K562 (cell line): Measurements from ENCODE around the gene CBX8. TPM values are rescaled to one million over a fixed set of nuclear protein-coding genes. Genes with fewer than 3 reads are reported as not detected.

Experiments
- BRF1 ChIP-seq: IDR thresholded peaks from 3 replicates; pipeline ENCODE4 v1.6.1; 2011; ENCODE audit warnings: borderline replicate concordance, mild to moderate bottlenecking; ENCODE audit not compliant: insufficient read length; ENCODE audit errors: extremely low read depth
- FOXJ3 ChIP-seq: sonication (generic); formaldehyde crosslinking; IDR thresholded peaks from 2 replicates; pipeline ENCODE4 v1.4.0; 2020; ENCODE audit warnings: mild to moderate bottlenecking, missing genetic modification reagents
- NCOA1 ChIP-seq: fragments of 450-650 bp; IDR thresholded peaks from 2 replicates; pipeline ENCODE4 v1.6.1; 2016; ENCODE audit warnings: low read depth
- PHB ChIP-seq: fragments of 250-450 bp; sonication (Bioruptor Pico); IDR thresholded peaks from 2 replicates; pipeline ENCODE4 v1.5.0; 2021
- PHF21A ChIP-seq: fragments of 450-650 bp; IDR thresholded peaks from 2 replicates; pipeline ENCODE4 v1.6.1; 2017; ENCODE audit warnings: low read depth, borderline replicate concordance
- SP1 ChIP-seq: sonication (generic); formaldehyde crosslinking; IDR thresholded peaks from 2 replicates; pipeline ENCODE4 v1.8.1; 2022; ENCODE audit warnings: mild to moderate bottlenecking, missing genetic modification reagents
- ZKSCAN1 ChIP-seq: fragments of 150-350 bp; IDR thresholded peaks from 2 replicates; pipeline ENCODE4 v1.6.1; 2016; ENCODE audit warnings: low read depth, low read length
- ZNF24 ChIP-seq: fragments of 450-650 bp; IDR thresholded peaks from 2 replicates; pipeline ENCODE4 v1.6.1; 2016
- ZNF274 ChIP-seq: IDR thresholded peaks from 2 replicates; pipeline ENCODE4 v1.6.1; 2011; ENCODE audit warnings: low read depth, mild to moderate bottlenecking, low read length, moderate library complexity, borderline replicate concordance
- ZNF41 ChIP-seq: fragments of 250-450 bp; sonication (Bioruptor Pico); conservative IDR thresholded peaks from 2 replicates; pipeline ENCODE4 v1.4.0; 2020; ENCODE audit warnings: mild to moderate bottlenecking
- polyA plus RNA-seq, 8 experiments: library from polyadenylated mRNA; depleted of rRNA in 4 of 8; stranded (reverse) in 5 of 8; unstranded in 3 of 8; fragments of >200 nt; fragmentation: Nextera tagmentation in 2 of 8; fragmentation: Illumina TruSeq in 1 of 8; extraction: Ambion mirVana in 2 of 8; extraction: Trizol in 1 of 8; gene quantifications; 2 replicates each; pipeline versions ENCODE4 v1.2.1 to v1.2.3, GENCODE V29; 2011 to 2014; ENCODE audit warnings: inconsistent platforms in 1 of 8, missing spikeins in 1 of 8
- total RNA-seq, 7 experiments: library from RNA; depleted of rRNA in 6 of 7; stranded (reverse); fragments of >200 nt in 6 of 7; fragmentation: Illumina TruSeq in 2 of 7; extraction: Trizol in 2 of 7; gene quantifications; 2 replicates each; pipeline versions ENCODE4 v1.2.1 to v1.2.3, GENCODE V29; 2011 to 2021; ENCODE audit warnings: low replicate concordance in 1 of 7
- TF ChIP-seq, protein P1 (sequence below): sonication (generic); formaldehyde crosslinking; IDR thresholded peaks from 2 replicates; pipeline ENCODE4 v1.8.0; 2022; ENCODE audit warnings: missing genetic modification reagents, mild to moderate bottlenecking, moderate library complexity, borderline replicate concordance
- TF ChIP-seq, protein P2 (sequence below), 2 experiments: IDR thresholded peaks; 2 replicates each; pipeline ENCODE4 v1.6.1; 2012; ENCODE audit warnings: improper control_type of control experiment in 2 of 2, low read depth in 2 of 2, low read length in 2 of 2, borderline replicate concordance in 1 of 2
- TF ChIP-seq, protein P3 (sequence below): fragments of 250-450 bp; sonication (Bioruptor Pico); IDR thresholded peaks from 2 replicates; pipeline ENCODE4 v1.5.0; 2021; ENCODE audit warnings: mild to moderate bottlenecking, moderate library complexity
- TF ChIP-seq, protein P4 (sequence below): fragments of 250-450 bp; sonication (Bioruptor Pico); IDR thresholded peaks from 2 replicates; pipeline ENCODE4 v1.5.1; 2021; ENCODE audit warnings: mild to moderate bottlenecking
- TF ChIP-seq, protein P5 (sequence below): sonication (generic); formaldehyde crosslinking; IDR thresholded peaks from 2 replicates; pipeline ENCODE4 v1.8.0; 2022; ENCODE audit warnings: mild to moderate bottlenecking, missing genetic modification reagents, borderline replicate concordance
- TF ChIP-seq, protein P6 (sequence below), 2 experiments: fragments of 450-650 bp; IDR thresholded peaks; 2 replicates each; pipeline ENCODE4 v1.6.1; 2016

The CBX8 gene
- total and polyA plus RNA-seq, 9 of the 15 experiments (the other 6 are each of a cell fraction or from before 2014, with no cell fraction given), result 0.08 to 11.9 (median 2.6) TPM

DNA sequence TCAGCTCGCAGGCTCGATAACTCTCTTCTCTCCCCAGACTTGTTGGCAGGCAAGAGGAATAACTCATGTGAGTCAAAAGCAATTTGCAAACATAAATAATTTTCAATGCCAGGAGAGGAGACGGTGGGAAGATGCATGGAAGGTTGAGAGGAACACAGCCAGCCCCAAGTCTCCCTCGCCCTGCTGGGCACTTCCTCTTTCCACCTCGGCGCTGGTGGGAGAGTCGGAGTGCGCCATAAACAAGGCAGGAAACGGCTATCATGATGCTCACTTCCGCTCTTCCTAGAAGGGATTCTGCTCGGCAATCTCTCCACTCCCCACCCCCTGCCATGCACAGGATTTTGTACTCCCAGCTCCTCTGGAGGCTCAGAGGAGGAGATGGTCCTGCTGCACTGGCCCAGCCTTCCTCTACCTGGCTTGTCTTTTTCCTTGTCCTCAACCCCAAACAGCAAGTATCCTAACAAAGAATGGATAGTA, 29.4 kb upstream of the CBX8 start (continued):
- TF ChIP-seq, protein P1, sequence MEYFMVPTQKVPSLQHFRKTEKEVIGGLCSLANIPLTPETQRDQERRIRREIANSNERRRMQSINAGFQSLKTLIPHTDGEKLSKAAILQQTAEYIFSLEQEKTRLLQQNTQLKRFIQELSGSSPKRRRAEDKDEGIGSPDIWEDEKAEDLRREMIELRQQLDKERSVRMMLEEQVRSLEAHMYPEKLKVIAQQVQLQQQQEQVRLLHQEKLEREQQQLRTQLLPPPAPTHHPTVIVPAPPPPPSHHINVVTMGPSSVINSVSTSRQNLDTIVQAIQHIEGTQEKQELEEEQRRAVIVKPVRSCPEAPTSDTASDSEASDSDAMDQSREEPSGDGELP (CRISPR knock-in tag), result peak; percentile 51; the same call in 1 of the 2 replicates
- TF ChIP-seq, protein P2, sequence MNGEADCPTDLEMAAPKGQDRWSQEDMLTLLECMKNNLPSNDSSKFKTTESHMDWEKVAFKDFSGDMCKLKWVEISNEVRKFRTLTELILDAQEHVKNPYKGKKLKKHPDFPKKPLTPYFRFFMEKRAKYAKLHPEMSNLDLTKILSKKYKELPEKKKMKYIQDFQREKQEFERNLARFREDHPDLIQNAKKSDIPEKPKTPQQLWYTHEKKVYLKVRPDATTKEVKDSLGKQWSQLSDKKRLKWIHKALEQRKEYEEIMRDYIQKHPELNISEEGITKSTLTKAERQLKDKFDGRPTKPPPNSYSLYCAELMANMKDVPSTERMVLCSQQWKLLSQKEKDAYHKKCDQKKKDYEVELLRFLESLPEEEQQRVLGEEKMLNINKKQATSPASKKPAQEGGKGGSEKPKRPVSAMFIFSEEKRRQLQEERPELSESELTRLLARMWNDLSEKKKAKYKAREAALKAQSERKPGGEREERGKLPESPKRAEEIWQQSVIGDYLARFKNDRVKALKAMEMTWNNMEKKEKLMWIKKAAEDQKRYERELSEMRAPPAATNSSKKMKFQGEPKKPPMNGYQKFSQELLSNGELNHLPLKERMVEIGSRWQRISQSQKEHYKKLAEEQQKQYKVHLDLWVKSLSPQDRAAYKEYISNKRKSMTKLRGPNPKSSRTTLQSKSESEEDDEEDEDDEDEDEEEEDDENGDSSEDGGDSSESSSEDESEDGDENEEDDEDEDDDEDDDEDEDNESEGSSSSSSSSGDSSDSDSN (IDR thresholded peaks at IDR 0.05; ENCODE audit: borderline replicate concordance in 1 of 2, low read depth in 2 of 2, low read length in 2 of 2), result peak; percentile 66 to 68; a peak in 1 of 4 replicates
- TF ChIP-seq, protein P3, sequence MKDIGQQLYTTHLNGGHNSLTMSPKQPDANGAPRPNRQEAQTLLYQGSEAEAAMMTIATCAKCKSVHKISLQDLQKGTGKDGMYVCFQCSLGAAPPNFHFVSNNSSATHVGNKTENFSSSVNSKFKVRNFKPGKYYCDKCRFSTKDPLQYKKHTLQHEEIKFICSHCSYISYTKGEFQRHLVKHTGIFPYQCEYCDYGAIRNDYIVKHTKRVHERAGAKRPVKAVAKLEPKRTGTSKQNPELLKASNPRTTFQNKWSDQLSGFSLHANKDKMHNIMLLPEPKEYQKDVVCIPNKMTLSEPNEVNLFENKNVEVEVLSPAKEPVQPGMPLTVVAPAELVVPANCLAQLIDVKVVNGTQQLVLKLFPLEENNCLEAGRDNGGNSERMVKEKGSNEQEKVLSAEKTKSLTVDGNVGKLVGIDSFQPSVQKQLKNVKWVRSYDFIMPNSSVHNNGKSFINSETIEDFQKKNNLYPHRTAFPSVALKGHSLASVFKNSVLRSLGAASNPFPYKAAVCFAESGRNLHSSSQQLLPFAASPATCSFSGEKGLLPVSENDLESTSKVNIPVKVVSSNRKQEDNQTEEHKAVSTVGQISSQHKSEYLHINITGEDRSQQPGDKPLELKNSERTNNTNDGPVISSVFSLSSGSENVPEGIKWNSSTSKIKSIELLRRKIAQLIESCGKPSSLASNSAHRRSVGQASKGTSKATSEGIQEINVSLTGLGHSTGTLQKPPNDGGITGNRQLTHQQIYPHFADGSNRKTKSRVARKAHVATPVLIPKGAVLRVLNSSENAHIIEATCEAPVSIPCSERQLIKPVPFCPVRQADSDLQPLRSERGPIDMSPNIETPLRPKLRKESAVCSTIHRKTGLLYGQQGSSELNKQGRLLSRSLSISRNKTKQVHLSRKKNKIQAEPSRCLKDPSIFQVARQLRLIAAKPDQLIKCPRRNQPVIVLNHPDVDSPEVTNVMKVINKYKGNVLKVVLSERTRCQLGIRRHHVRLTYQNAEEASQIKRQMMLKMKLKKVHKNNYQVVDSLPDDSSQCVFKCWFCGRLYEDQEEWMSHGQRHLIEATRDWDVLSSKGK, result no peak
- TF ChIP-seq, protein P4, sequence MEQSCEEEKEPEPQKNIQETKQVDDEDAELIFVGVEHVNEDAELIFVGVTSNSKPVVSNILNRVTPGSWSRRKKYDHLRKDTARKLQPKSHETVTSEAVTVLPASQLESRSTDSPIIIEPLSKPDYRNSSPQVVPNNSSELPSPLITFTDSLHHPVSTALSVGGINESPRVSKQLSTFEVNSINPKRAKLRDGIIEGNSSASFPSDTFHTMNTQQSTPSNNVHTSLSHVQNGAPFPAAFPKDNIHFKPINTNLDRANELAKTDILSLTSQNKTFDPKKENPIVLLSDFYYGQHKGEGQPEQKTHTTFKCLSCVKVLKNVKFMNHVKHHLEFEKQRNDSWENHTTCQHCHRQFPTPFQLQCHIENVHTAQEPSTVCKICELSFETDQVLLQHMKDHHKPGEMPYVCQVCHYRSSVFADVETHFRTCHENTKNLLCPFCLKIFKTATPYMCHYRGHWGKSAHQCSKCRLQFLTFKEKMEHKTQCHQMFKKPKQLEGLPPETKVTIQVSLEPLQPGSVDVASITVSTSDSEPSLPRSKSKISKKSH (CRISPR knock-in tag), result no peak
- TF ChIP-seq BRF1 (no peak), PHF21A (no peak), FOXJ3 (CRISPR knock-in tag) (no peak), ZNF274 (no peak), ZKSCAN1 (peak; percentile 51; the same call in 1 of the 2 replicates), NCOA1 (peak; percentile 66), ZNF24 (no peak), SP1 (CRISPR knock-in tag) (no peak), ZNF41 (CRISPR knock-in tag) (no peak), PHB (CRISPR knock-in tag) (no peak)
- TF ChIP-seq, protein P5, sequence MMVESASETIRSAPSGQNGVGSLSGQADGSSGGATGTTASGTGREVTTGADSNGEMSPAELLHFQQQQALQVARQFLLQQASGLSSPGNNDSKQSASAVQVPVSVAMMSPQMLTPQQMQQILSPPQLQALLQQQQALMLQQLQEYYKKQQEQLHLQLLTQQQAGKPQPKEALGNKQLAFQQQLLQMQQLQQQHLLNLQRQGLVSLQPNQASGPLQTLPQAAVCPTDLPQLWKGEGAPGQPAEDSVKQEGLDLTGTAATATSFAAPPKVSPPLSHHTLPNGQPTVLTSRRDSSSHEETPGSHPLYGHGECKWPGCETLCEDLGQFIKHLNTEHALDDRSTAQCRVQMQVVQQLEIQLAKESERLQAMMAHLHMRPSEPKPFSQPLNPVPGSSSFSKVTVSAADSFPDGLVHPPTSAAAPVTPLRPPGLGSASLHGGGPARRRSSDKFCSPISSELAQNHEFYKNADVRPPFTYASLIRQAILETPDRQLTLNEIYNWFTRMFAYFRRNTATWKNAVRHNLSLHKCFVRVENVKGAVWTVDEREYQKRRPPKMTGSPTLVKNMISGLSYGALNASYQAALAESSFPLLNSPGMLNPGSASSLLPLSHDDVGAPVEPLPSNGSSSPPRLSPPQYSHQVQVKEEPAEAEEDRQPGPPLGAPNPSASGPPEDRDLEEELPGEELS (CRISPR knock-in tag), result no peak
- TF ChIP-seq, protein P6, sequence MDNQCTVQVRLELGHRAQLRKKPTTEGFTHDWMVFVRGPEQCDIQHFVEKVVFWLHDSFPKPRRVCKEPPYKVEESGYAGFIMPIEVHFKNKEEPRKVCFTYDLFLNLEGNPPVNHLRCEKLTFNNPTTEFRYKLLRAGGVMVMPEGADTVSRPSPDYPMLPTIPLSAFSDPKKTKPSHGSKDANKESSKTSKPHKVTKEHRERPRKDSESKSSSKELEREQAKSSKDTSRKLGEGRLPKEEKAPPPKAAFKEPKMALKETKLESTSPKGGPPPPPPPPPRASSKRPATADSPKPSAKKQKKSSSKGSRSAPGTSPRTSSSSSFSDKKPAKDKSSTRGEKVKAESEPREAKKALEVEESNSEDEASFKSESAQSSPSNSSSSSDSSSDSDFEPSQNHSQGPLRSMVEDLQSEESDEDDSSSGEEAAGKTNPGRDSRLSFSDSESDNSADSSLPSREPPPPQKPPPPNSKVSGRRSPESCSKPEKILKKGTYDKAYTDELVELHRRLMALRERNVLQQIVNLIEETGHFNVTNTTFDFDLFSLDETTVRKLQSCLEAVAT (IDR thresholded peaks at IDR 0.05), result peak in 1 of 2 experiments; percentile 98; a peak in 2 of 4 replicates
